Trophoblast cell (in vitro differentiated cells and primary cell): Measurements from ENCODE around the gene RBCK1.

Source experiments
- DNase-seq, 2 donors: peaks; one replicate each; pipeline ENCODE4 v3.0.0-alpha.2; 2016
- H2AFZ ChIP-seq: 2 replicates; pipeline ENCODE4 v1.6.1; 2013; ENCODE audit warnings: low read length, moderate library complexity, mild to moderate bottlenecking; ENCODE audit not compliant: insufficient read depth, poor library complexity
- H2AK5ac ChIP-seq: 2 replicates; pipeline ENCODE4 v1.6.1; 2013; ENCODE audit warnings: mild to moderate bottlenecking, low read length
- H2BK120ac ChIP-seq: 2 replicates; pipeline ENCODE4 v1.6.1; 2013; ENCODE audit warnings: low read length, mild to moderate bottlenecking, moderate library complexity; ENCODE audit not compliant: insufficient read depth, poor library complexity
- H2BK12ac ChIP-seq: 2 replicates; pipeline ENCODE4 v1.6.1; 2013; ENCODE audit warnings: mild to moderate bottlenecking, low read length, moderate library complexity
- H2BK5ac ChIP-seq: 2 replicates; pipeline ENCODE4 v1.6.1; 2013; ENCODE audit warnings: low read length, low read depth, moderate library complexity, mild to moderate bottlenecking; ENCODE audit not compliant: poor library complexity
- H3K14ac ChIP-seq: 2 replicates; pipeline ENCODE4 v1.6.1; 2013; ENCODE audit warnings: mild to moderate bottlenecking, low read length
- H3K18ac ChIP-seq: 2 replicates; pipeline ENCODE4 v1.6.1; 2013; ENCODE audit warnings: mild to moderate bottlenecking, low read length
- H3K23ac ChIP-seq: 2 replicates; pipeline ENCODE4 v1.6.1; 2013; ENCODE audit warnings: low read length
- H3K27ac ChIP-seq: 2 replicates; pipeline ENCODE4 v1.5.1; 2013; ENCODE audit warnings: low read depth, mild to moderate bottlenecking, inconsistent platforms, low read length, moderate library complexity
- H3K27me3 ChIP-seq: 2 replicates; pipeline ENCODE4 v1.6.1; 2013; ENCODE audit warnings: inconsistent platforms, mild to moderate bottlenecking, low read length, moderate library complexity; ENCODE audit not compliant: insufficient read depth
- H3K36me3 ChIP-seq, 2 experiments: 1 replicate in 1 of 2; 2 replicates in 1 of 2; pipeline ENCODE4 v1.6.1; 2013; ENCODE audit warnings: low read length in 2 of 2, mild to moderate bottlenecking in 2 of 2, moderate library complexity in 1 of 2; ENCODE audit not compliant: insufficient read depth in 2 of 2, control insufficient read depth in 1 of 2
- H3K4ac ChIP-seq: 2 replicates; pipeline ENCODE4 v1.6.1; 2013; ENCODE audit warnings: low read depth, mild to moderate bottlenecking, low read length, moderate library complexity
- H3K4me1 ChIP-seq, 2 experiments: 1 replicate in 1 of 2; 2 replicates in 1 of 2; pipeline ENCODE4 v1.6.1; 2013; ENCODE audit warnings: low read length in 2 of 2, mild to moderate bottlenecking in 2 of 2, moderate library complexity in 1 of 2; ENCODE audit not compliant: insufficient read depth in 2 of 2, control insufficient read depth in 1 of 2
- H3K4me2 ChIP-seq: 2 replicates; pipeline ENCODE4 v1.6.1; 2013; ENCODE audit warnings: inconsistent platforms, mild to moderate bottlenecking, low read length, moderate library complexity
- H3K4me3 ChIP-seq: 2 replicates; pipeline ENCODE4 v1.5.1; 2013; ENCODE audit warnings: mild to moderate bottlenecking, low read depth, low read length, inconsistent platforms
- H3K79me1 ChIP-seq: one replicate; pipeline ENCODE4 v1.6.1; 2013; ENCODE audit warnings: low read length
- H3K79me2 ChIP-seq: 2 replicates; pipeline ENCODE4 v1.6.1; 2013; ENCODE audit warnings: low read length, mild to moderate bottlenecking; ENCODE audit not compliant: control insufficient read depth, insufficient read depth, poor library complexity
- H3K9ac ChIP-seq: 2 replicates; pipeline ENCODE4 v1.6.1; 2013; ENCODE audit warnings: mild to moderate bottlenecking, low read length
- H3K9me3 ChIP-seq: 2 replicates; pipeline ENCODE4 v1.6.1; 2013; ENCODE audit warnings: low read depth, mild to moderate bottlenecking, control low read depth, inconsistent platforms, low read length; ENCODE audit not compliant: insufficient read depth
- H4K12ac ChIP-seq: 2 replicates; pipeline ENCODE4 v1.6.1; 2013; ENCODE audit warnings: low read depth, mild to moderate bottlenecking, low read length, moderate library complexity
- H4K8ac ChIP-seq: 2 replicates; pipeline ENCODE4 v1.6.1; 2013; ENCODE audit warnings: low read depth, mild to moderate bottlenecking, low read length, moderate library complexity
- H4K91ac ChIP-seq: one replicate; pipeline ENCODE4 v1.6.1; 2013; ENCODE audit warnings: low read depth, mild to moderate bottlenecking, low read length, moderate library complexity
- WGBS: extraction: QIAGEN DNeasy Blood & Tissue Kit; methylation state at CpG from one replicate; pipeline ENCODE4 v1.1.7; 2013; ENCODE audit warnings: missing lambda C conversion rate; ENCODE audit not compliant: insufficient read length, insufficient coverage; ENCODE audit errors: extremely low coverage; 5-methylcytosine and 5-hydroxymethylcytosine counted together

The RBCK1 gene

DNA sequence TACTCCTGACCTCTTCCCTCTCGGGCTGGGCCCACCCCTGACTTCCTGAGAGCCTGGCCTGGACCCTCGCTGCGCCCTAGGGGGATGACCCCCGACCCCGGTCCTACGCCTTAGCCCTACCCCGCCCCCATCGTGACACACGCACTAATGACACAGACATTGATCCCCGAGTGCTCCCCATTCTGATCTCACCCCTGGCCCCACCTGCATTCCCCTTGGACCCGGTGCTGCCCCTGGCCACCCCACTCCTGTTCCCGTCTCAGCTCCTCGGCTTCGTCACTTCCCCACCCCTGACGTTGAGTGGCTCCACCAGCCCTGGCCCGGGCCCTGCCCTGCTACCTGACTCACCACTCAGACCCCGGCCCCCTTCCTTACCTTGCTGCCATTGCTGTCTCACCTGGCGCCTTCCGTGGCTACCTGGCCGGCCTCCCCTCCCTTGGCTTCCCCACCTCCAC is 12.1 kb downstream of the RBCK1 start:
- Histone ChIP-seq H4K12ac (no peak overlapping the region), H3K18ac (no peak overlapping the region), H2BK12ac (no peak overlapping the region), H3K79me2 (no peaks in the 10 kb centered on the region), H3K4me1 (no peaks in the 10 kb centered on the region), H3K27me3 (no peaks in the 10 kb centered on the region), H2AK5ac (no peak overlapping the region), H4K8ac (no peak overlapping the region), H3K9ac (no peak overlapping the region), H4K91ac (no peak overlapping the region), H2AFZ (no peak overlapping the region), H3K23ac (no peak overlapping the region), H3K27ac (no peak overlapping the region), H3K9me3 (peaks cover 3% of the 10 kb centered on the region), H2BK120ac (no peak overlapping the region), H2BK5ac (no peak overlapping the region), H3K14ac (no peak overlapping the region), H3K36me3 (peaks cover 47 to 55% of the 10 kb centered on the region in 2 experiments), H3K4me2 (no peak overlapping the region), H3K4me3 (no peak overlapping the region), H3K4ac (no peak overlapping the region), H3K79me1 (no peaks in the 10 kb centered on the region)
- WGBS = no CpG with 5 or more reads among the region's 20 CpGs
- no peak for DNase-seq

DNA sequence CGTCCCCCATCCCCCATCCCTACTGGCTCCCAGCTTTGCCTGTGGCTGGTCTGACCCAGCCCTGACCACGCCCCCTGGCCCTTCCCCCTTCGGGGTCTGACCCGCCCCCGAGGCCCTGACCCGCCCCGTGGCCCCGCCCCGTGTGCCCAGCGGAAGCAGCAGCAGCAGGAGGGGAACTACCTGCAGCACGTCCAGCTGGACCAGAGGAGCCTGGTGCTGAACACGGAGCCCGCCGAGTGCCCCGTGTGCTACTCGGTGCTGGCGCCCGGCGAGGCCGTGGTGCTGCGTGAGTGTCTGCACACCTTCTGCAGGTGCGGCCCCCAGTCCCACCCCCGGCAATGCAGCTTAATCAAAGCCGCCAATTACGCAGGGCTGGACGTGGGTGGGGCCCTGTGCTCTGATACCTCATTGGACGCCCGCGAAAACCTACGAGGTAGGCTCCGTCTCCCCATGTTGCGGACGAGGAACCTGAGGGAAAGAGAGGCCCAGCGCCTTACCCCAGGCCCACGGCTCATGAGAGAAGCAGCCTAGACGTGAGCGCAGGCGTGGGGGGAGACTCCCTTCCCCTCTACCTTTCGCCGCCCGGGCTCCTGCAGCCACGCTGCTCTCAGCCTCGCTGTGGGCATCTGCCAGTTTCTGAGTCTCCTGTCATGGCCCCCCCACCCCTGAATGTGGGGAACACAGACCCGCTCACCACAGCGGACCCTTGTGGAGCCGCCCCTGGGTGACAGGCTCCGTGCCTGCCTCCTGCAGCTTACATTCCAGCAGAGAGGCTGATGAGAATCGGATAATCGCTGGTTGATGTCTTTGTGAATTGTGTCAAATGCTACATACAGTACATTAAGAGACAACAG is 12.8 kb downstream of the RBCK1 start:
- no peaks in the 10 kb centered on the region for H3K27me3 ChIP-seq
- no peak overlapping the region for H4K12ac ChIP-seq
- H3K18ac ChIP-seq = no peak overlapping the region
- no peak overlapping the region for H2BK120ac ChIP-seq
- H3K4ac ChIP-seq = no peak overlapping the region
- no peak overlapping the region for H3K27ac ChIP-seq
- H3K4me1 ChIP-seq = no peaks in the 10 kb centered on the region
- H4K8ac ChIP-seq = no peak overlapping the region
- H3K23ac ChIP-seq = no peak overlapping the region
- WGBS = no CpG with 5 or more reads among the region's 49 CpGs
- no peak overlapping the region for H3K14ac ChIP-seq
- H3K4me3 ChIP-seq = no peak overlapping the region
- H4K91ac ChIP-seq = no peak overlapping the region
- no peak overlapping the region for H2BK5ac ChIP-seq
- peak in 1 of 2 donors; percentile 35 for DNase-seq
- no peak overlapping the region for H2BK12ac ChIP-seq
- no peak overlapping the region for H3K4me2 ChIP-seq
- no peak overlapping the region for H3K9ac ChIP-seq
- H2AFZ ChIP-seq = no peak overlapping the region
- peaks cover 45 to 52% of the 10 kb centered on the region in 2 experiments for H3K36me3 ChIP-seq
- no peaks in the 10 kb centered on the region for H3K79me2 ChIP-seq
- H3K9me3 ChIP-seq = peaks cover 3% of the 10 kb centered on the region
- no peaks in the 10 kb centered on the region for H3K79me1 ChIP-seq
- no peak overlapping the region for H2AK5ac ChIP-seq

DNA sequence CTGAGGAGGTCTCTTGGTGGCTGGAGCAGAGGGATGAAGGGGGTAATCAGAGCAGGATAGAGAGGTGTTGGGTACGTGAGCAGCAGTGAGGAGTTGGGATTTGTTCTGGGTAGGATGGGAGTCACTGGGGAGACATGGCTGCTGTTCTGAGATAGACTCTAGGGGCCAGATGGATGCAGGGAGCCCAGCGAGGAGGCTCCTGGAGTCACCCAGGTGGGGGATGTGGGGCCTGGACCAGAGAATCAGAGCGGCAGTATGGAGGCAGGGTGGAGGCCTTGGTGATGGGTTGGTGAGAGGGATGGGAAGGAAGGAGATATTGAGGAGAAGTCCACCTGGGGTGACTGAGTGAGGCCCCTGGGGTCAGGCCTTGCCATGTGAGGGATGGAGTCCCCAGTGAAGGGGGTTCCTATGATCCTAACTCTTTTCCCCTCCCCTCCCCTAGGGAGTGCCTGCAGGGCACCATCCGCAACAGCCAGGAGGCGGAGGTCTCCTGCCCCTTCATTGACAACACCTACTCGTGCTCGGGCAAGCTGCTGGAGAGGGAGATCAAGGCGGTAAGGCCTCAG is 13.7 kb downstream of the RBCK1 start:
- H3K9ac ChIP-seq = no peak overlapping the region
- H3K4me1 ChIP-seq = no peaks in the 10 kb centered on the region
- no peak for DNase-seq
- no peaks in the 10 kb centered on the region for H3K79me2 ChIP-seq
- peaks cover 45 to 52% of the 10 kb centered on the region in 2 experiments for H3K36me3 ChIP-seq
- H4K12ac ChIP-seq = no peak overlapping the region
- no peak overlapping the region for H2BK5ac ChIP-seq
- H3K27ac ChIP-seq = no peak overlapping the region
- H2AFZ ChIP-seq = no peak overlapping the region
- H2BK120ac ChIP-seq = no peak overlapping the region
- no peak overlapping the region for H3K23ac ChIP-seq
- H3K9me3 ChIP-seq = peaks cover 3% of the 10 kb centered on the region
- no peak overlapping the region for H3K18ac ChIP-seq
- H2BK12ac ChIP-seq = no peak overlapping the region
- no peak overlapping the region for H4K91ac ChIP-seq
- no peak overlapping the region for H3K4ac ChIP-seq
- H3K79me1 ChIP-seq = no peaks in the 10 kb centered on the region
- no peak overlapping the region for H3K4me2 ChIP-seq
- no peak overlapping the region for H4K8ac ChIP-seq
- WGBS = no CpG with 5 or more reads among the region's 8 CpGs
- H3K27me3 ChIP-seq = no peaks in the 10 kb centered on the region
- H3K4me3 ChIP-seq = no peak overlapping the region
- no peak overlapping the region for H2AK5ac ChIP-seq
- H3K14ac ChIP-seq = no peak overlapping the region

DNA sequence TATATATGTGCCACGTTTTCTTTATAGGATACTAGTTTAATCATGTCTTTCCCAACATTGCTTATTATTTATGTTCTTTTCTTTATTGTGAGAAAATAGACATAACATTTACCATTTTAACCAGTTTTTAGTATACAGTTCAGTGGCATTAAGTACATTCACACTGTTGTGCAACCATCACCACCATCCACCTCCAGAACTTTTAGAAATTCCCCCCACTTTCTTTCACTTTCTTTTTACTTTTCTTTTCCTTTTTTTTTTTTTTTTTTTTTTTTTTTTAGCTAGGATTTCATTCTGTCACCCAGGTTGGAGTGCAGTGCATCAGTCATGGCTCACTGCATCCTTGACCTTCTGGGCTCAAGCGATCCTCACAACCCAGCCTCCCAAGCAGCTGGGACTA is 18.5 kb downstream of the RBCK1 start:
- Histone ChIP-seq H3K4me2 (no peak overlapping the region), H4K91ac (no peak overlapping the region), H2BK5ac (no peak overlapping the region), H3K4me3 (no peak overlapping the region), H3K23ac (no peak overlapping the region), H3K4ac (no peak overlapping the region), H3K4me1 (no peaks in the 10 kb centered on the region), H2BK12ac (no peak overlapping the region), H3K36me3 (peaks cover 49 to 58% of the 10 kb centered on the region in 2 experiments), H2AFZ (no peak overlapping the region), H3K14ac (no peak overlapping the region), H3K79me1 (no peaks in the 10 kb centered on the region), H2BK120ac (no peak overlapping the region), H4K8ac (no peak overlapping the region), H3K27ac (no peak overlapping the region), H4K12ac (no peak overlapping the region), H2AK5ac (no peak overlapping the region), H3K79me2 (no peaks in the 10 kb centered on the region), H3K27me3 (no peaks in the 10 kb centered on the region), H3K18ac (no peak overlapping the region), H3K9ac (no peak overlapping the region), H3K9me3 (no peaks in the 10 kb centered on the region)
- DNase-seq = no peak
- WGBS = no CpG with 5 or more reads among the region's 2 CpGs
